Measurements from ENCODE around the gene YBX1.

DNA sequence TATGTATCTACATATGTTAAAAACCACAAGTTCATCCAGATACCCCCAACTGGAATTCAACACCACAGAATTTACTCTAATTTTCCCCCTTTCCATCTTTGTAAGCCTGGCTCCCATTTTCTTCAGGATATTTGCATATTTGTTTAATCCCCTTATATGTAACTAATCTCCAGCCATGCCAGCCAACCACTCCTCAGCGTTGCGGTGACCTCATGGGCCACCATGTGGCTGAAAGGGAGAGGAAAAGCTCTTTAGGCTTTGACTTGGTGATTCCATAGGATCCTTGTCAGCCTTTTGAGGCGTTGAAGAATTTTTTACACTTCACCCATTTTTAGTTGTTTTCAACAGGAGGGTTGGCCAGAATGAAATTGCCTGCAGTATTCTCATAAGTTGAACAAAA lies 47.8 kb downstream of the YBX1 start:
- TF ChIP-seq, protein P1, sequence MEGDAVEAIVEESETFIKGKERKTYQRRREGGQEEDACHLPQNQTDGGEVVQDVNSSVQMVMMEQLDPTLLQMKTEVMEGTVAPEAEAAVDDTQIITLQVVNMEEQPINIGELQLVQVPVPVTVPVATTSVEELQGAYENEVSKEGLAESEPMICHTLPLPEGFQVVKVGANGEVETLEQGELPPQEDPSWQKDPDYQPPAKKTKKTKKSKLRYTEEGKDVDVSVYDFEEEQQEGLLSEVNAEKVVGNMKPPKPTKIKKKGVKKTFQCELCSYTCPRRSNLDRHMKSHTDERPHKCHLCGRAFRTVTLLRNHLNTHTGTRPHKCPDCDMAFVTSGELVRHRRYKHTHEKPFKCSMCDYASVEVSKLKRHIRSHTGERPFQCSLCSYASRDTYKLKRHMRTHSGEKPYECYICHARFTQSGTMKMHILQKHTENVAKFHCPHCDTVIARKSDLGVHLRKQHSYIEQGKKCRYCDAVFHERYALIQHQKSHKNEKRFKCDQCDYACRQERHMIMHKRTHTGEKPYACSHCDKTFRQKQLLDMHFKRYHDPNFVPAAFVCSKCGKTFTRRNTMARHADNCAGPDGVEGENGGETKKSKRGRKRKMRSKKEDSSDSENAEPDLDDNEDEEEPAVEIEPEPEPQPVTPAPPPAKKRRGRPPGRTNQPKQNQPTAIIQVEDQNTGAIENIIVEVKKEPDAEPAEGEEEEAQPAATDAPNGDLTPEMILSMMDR (IDR thresholded peaks at IDR 0.05; ENCODE audit: low read length) = no peak
- TF ChIP-seq EZH2 (IDR thresholded peaks at IDR 0.05; ENCODE audit: borderline replicate concordance, low read length) = no peak
